Measurements from ENCODE around the gene POLR2E.
"Not testable (repeated sequence)": the region's sequence is repeated elsewhere in the genome, so short reads cannot be mapped to it uniquely, and the experiment has no call there.

Gene POLR2E

DNA sequence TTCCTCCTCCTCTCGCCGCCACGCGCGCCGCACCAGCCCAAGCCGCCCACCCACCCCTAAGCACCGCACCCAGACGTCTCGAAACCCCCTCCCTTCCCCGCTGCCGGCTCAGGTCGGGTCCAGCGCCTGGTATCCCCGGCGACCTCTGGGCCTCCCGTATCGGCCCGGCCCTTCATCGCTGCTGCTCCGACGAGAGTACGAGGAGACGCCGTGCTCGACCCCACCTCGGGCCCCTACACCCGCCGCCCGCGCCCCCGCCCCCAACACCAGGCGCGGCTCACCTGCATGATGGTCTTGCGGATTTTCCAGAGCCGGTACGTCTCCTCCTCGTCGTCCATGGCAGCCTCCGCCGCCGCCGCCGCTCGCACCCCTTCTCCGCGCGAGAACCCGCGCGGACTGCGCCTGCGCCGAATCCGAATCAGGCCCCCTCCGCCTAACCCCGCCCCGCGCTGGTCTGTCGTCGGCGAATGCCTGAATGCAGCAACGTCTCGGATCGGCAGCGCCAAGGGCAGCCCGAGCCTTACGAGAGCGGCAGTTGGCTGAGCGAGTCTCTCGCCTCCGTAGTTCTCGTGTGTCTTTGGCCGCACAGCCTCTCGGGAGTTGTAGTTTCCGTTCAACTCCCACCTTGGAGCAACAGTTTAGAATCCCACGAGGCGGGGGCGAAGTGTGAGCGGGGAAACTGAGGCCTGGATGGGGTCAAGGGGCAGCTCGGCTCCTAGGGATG lies at the start of gene POLR2E:
TSS of gene POLR2E (minus strand) at position 398 of the 724 bp plus-strand sequence. CDS start at position 338, 60 bp downstream.
- DNase-seq, result peak; percentile 70

DNA sequence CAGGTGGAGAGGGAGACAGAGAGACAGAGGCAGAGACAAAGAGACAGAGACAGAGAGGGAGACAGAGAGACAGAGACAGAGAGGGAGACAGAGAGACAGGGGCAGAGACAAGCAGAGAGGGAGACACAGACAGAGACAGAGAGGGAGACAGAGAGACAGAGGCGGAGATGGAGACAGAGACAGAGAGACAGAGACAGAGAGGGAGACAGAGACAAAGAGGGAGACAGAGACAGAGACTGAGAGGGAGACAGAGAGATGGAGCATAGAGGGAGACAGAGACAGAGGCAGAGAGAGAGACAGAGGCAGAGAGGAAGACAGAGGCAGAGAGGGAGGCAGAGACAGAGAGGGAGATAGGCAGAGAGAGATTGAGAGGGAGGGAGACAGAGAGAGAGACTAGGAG lies 49.6 kb upstream of the POLR2E start:
- DNase-seq, result no peak

DNA sequence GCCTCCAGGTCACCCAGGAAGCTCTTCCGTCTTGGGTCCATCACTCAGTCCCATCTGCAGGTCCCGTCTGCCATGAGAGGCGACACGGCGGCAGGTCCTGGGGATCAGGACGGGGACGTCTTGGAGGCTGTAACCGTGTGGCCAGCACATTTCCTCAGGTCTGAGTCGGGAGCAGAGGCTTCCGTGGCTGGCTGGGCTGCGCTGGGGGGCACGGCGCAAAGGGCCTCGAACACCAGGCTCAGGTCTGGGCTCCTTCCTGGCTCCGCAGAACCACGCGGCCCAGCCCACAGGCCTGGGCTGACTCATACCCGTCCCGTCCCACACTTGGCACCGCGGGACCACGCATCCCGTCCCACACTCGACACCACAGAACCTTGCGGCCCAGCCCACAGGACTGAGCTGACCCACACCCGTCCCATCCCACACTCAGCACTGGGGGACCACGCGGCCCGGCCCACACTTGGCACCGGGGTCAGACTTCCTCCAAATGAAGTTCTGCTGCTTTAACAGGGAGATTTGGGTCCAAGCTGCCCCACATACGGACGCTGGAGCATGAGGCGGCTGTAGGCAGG lies 48.7 kb upstream of the POLR2E start:
- DNase-seq, result no peak

DNA sequence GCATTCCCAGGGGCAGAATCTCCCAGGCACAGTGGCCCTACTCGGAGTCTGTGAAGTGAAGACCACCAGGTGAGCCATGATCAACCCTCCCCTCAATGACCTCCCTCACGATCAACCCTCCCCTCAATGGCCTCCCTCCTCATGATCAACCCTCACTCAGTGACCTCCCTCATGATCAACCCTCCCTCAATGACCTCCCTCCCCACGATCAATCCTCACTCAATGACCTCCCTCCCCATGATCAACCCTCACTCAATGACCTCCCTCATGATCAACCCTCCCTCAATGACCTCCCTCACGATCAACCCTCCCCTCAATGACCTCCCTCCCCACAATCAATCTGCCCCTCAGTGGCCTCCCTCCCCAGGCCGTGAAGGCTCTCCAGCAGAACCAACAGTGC lies 46.8 kb upstream of the POLR2E start:
- no peak for DNase-seq

DNA sequence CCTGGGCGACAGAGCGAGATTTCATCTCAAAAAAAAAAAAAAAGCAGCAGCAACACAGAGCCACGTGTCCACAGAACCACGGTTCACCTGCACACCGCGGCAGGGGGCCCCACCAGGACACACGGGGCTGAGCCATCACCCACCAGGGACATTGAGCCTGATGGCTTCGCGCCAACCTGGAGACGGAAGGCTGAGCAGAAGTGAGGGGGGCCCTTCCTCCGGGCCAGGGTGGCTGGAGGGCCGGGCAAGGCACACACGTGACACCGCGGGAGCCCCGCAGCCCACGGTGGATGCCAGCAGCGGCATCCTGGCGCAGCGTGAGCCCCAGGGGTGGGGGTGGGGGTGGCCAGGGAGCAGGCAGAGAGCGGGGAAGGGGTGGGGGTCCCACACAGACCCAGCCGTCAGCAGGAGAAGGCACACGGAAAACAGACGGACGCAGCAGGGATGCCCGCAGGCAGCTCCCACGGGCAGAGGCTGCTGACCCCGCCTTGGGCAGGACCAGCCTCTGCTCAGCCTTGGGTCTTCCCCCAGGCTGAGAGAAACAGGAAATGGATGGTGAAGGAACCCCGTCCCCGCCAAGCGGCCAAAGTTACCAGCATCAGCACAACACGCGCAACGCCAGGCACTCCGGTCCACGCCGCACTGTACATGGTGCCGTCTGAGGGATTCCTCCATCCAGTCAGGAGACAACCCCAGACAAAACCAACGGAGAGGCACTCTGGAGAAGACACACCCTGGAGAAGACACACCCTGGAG lies 45.3 kb upstream of the POLR2E start:
- no peak for DNase-seq

DNA sequence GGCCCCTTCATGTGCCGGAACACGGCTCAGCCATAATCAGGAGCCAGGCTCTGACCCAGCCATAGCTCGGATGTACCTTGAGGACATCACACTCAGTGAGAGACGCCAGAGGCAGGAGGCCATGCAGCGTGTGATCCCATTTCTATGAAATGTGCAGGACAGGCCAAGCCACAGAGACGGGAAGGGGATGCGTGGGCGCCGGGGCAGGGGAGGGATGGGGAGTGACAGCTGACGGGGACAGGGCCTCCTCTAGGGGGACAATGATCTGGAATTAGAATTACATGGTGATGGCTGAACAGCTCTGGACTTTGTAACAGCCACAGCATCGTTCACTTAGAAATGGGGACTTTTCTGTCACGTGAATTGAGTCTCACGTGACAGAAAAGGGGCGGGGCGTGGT lies 44.0 kb upstream of the POLR2E start:
- DNase-seq, result no peak

DNA sequence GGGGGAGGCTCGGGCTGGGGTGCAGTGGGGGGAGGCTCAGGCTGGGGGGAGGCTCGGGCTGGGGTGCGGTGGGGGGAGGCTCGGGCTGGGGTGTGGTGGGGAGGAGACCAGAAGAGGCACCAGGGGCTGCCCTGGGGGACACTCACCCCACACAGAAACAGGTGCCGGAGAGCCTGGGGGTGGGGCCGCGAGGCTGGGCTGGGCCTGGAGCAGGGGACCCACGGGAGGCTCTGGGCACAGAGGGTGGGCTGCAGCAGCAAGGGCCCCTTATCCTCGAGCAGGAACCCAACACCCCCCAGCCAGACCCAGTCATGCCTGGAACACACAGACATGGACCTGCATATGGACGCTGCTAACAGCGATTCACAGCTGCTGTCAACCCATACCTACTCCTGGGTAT lies 42.9 kb upstream of the POLR2E start:
- no peak for DNase-seq

DNA sequence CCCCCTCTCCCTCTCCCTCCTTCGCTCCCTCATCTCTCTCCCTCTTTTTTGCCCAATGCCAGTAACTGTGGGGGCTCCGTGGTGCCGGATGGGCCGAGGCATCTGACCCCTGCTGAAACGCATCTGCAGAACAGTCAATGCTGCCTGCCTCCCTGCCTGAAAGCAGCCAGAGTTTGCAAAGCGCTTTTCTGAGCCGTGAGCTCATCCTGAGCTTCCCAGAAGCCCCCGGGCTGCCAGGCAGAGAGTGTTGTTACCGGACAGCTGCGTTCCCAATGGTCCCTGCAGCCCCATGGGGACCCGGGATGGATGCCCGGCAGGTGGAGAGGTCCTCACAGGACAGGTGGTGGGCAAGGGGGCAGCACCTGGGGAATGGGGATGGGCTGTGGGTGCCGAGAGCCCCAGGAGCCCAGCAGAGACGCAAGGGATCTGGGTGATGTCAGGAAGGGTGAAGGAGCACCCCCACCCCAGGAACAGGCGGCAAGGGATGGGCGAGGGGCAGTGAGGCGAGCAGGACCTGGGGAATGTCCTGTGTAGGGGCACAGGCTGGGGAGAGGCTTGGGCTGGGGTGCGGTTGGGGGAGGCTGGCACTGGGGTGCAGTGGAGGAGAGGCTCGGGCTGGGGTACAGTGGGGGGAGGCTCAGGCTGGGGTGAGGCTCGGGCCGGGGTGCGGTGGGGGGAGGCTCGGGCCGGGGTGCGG lies 41.6 kb upstream of the POLR2E start:
- DNase-seq, result no peak

DNA sequence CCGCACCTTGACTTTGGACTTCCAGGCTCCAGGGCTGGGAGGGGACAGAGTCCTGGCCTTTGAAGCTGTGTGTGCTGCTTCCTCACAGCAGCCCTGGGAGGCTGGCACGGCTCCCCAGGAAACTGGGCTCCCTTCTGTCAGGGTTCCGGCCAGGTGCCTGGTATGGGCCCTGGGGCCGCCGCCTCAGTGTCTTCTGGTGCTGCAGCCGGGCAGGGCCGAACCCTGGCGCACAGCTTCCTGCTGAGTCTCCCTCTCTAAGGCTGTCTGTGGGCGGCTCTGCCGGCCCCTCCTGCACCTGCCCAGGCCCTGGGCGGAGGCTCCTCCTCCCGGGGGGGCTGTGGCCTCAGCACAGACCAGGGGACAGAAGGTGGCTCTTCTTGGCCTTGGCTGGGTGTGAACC lies 41.0 kb upstream of the POLR2E start:
- DNase-seq, result no peak

DNA sequence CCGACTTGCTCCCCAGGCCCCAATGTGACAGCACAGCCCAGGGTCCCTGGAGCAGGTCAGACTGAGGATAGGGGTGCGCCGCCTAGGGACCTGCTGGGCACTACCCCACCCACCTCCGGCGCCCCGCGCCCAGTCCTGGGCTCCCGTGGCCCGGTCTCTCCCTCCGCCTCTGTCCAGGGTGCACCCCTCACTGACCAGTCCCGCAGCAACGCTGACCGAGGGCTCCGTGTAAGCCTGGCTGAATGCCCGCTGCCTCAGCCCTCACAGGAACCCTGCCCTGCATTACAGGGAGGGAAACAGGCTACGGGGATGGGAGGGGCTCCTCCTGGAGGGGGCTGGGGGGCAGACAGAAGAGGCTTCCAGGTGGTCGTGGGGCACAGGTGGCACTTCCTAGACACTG lies 40.3 kb upstream of the POLR2E start:
- no peak for DNase-seq

DNA sequence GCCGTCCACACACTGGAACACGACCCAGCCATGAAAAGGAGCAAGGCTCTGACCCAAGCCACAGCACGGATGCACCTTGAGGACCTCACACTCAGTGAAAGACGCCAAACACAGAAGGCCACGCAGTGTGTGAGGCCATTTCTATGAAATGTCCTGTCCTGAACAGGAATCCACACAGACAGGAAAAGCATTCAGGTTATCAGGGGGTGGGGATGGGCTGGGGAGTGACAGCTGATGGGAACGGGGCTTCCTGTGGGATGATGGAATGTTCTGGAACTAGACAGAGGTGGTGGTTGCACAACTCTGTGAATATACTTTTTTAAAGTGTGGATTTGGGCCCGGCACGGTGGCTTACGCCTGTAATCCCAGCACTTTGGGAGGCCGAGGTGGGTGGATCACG lies 39.3 kb upstream of the POLR2E start:
- DNase-seq, result no peak

DNA sequence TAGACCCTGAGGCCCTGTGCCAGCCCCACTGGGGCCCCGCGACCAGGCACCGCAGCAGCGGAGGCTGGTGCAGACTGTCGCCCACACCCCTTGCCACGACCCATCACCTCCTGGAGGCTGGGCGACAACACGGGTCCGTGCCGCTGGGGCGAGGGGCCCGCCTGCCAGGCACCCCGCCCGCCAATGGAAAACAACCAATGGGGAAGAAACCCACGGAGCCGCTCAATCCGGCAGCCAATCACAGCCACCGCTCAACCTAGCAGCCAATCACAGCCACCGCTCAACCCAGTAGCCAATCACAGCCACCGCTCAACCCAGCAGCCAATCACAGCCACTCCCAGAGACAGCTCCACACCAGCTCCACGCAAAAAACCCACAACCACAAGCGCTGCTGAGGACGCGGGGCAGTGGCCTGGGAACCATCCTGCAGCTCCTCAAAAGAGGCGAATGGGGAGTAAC lies 38.3 kb upstream of the POLR2E start:
- no peak for DNase-seq

DNA sequence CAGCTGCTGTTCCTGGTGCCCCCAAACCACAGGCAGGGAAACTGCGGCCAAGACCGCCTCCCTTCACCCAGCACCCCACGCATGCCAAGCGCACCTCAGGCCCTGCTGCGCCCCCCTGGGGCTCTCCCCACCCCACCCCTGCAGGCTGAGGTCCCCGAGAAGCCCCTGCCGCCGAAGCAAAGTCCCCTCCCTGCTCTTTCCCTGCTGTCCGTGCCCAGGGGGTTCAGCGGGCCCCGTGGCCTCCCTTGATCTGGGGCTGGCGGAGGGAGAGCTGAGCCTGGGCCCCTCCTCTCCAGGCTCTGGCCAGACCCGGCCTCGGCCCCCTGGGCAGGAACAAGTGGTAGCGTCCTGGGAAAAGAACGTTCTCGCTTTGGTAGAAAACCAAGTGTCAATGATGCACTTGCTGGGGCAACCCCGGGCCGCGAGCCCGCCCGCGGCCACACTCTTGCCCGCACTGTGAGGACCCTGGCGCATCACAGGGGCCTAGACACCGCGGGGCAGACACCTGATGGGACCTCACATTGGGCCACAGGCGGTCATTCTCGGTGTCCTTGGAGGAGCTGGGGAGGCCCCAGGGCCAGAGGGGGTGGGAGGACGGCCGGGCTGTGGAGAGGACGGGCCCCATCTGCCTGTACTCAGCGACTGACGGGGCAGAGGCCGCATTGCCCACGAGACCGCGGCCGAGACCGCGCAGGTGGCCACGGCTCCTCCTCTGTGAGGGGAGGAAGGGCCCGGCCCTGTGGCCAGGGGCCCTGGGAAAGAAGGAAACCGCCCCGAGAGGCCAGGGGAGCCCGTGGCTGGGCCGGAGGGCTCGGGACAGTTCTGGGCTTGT lies 37.6 kb upstream of the POLR2E start:
- no peak for DNase-seq

DNA sequence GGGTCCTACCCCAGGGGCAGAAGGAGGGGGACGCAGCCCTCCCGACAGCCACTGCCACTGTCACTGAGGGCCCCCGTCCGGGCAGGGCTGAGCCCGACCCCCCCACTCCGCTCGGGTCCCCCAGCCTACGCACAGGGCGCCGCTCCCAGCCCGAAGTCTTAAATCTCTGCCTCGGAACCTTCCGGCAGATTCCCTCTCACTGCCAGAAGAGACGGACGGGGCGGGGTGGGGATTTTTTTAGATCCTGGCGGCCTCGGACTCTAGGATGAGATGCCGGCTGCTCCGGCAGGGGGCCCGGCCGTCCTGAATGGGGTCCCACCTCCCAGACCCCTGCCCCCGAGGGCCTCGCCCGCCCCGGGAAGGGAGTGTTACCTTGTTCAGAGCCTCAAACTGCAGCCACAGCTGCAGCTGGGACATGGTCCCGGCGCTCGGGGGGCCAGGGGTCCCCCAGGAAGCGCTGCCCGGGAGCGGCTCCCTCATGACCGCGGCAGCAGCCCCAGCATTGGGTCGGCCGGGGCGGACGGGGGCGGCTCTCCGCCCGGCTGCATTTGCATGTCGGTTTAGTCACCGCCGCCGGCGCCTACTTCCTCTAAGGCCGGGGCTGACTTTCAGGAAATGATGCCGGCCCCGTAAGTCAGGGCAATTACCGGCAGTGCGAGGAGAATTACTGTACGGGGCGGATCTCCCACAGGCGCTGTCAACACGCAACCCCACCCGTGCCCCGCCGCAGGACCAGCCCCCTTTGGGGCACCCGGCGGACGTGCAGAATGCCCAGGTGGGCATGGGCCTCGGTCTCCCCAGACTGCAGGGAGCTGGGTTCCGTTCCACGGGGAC lies 36.8 kb upstream of the POLR2E start:
- DNase-seq, result peak; percentile 46

DNA sequence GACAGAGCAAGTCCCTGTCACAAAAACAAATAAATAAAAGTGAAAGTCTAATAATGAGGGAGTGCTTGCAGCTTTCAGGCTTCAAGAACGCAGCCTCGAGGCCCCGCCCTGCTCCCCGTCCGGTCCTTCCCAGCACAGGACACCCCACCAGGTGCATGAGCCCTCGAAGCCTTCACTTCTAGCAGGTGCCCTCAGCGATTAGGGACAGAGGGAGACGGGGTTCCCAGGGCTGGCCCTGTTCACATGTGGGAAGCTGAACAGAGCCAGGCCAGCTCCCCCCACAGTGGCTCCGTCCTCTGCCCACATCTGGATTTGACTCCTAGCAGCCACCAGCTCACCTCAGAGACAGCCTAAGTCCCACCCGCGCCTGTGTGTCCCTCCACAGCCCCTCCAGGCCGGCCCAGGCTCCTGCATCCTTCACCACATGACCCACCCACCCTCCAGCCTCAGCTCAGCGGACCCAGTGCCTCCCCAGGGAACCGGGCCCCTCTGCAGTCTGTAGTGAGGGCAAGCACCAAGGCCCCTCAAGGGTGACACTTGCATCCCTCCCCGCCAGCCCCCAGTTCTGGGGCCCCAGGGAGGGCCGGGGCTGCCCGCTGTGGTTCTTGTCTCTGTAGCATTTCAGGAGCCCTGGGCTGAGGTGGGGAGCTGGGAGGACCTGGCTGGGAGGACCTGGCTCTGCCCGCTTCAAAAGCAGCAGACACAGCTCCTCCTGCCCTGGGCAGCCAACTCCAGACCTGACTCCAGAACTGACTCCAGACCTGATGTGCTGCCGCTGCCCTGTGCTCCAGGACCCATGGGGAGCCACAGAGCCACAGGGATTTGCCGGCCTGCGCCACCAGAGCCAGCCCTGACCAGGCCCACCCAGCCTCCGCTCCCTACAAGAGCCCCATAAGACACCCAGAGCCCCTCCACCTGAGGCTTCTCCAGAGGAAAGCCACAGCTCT lies 35.9 kb upstream of the POLR2E start:
- DNase-seq, result no peak

DNA sequence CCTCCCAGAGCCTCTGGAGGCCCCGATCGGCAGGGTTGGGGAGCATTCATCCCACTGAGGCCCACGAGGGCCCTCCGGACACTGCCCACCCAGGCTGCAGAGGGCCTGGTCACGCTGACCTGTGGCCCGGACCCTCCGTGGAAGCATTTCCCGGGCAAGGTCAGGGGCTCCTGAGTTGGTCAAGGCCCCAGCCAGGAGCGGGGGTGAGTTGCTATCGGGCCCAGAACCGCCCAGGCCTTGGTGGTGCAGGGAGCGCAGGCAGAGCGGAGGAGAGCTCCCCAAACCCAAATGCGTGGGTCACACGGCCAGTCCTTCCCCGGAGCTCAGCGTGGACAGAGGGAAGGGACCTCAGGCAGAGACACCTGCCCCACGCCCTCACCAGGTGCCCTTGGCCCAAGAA lies 34.4 kb upstream of the POLR2E start:
- no peak for DNase-seq

DNA sequence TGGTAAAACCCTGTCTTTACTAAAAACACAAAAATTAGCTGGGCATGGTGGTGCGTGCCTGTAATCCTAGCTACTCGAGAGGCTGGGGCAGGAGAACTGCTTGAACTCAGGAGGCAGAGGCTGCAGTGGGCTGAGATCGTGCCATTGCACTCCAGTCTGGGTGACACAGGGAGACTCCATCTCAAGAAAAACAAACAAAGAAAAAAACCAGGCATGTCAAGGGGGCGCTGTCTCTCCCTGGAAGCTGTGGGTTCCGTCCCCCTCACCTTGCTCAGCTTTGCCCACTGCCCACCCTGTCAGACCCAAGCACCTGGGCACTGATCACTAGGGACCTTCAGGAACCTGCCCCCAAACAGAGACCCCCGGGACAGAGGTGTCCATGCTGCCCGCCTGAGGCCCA lies 33.9 kb upstream of the POLR2E start:
- DNase-seq, result not testable (repeated sequence)

DNA sequence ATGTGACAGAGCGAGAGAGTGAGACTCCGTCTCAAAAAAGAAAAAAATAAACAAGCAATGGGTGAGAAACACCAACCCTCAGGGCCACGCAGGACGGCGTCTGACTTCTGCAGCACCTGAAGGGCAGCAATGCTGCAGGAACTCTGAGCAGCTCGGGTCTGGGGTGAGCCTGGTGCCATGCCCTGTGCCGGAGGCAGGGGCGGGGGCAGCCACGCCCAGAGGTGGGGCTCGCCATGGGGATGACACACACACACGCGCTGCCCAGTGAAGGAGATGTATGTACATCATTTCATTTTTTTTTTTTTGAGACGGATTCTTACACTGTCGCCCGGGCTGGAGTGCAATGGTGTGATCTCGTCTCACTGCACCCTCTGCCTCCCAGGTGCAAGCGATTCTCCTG lies 32.9 kb upstream of the POLR2E start:
- no peak for DNase-seq

DNA sequence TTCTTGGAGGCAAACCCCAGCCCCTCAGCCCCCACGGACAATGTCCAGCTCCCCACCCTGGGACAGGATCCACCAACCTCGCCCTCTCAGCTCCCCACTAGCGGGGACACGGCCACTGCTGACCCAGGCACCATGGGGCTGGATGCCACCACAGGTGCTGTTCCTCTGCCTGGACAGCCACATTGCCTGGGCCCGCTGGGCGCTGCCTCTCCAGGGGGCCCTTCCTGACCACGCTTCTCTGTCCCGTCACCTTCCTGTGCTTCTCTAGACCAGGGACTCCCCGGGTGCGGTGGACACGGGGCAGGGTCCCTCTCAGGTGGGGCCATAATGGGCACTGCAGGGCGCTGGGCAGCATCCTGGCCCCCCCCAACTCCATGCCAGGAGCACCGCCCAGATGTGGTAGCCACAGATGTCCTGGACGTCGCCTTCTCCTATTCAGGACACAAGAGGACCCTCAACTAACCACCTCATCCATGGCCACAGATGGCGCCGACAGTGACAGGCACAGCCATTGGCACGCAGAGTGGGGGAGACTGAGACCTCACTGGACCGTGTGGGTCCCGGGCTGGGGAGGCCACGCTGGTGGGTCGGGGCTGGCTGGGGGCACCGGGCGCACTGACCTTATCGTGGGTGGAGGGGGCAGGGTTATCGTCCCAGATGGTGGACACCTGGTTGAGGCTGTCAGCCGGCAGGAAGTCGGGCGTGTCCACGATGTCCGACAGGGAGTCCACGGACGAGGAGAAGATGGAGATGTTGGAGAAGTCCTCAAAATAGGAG lies 32.0 kb upstream of the POLR2E start:
- DNase-seq, result no peak
